ENCODE measurements around the gene SMIM9. TPM values are rescaled to one million over a fixed set of nuclear protein-coding genes. Genes with fewer than 3 reads are reported as not detected.

SMIM9 gene
- total RNA-seq, 4 donors from 2014 or later = not detected

DNA sequence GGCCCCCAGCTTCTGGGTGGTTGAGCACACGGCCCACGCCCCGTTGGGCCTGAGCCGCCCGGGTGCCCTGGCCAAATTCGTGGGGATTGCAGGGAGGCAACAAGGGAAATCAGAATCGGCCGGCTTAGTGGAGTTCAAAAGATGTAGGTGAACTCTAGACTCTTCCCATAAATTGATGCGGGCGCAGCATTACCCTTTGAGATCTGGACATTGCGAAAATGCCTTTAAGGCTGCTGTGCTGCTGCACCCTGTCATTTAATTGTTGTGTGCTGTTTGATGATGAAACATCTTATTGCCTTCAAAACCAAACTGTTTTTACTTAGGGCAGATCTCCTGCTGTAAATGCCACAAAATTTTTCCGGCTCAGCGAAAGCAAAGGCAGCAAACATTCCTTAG is 28.8 kb downstream of the SMIM9 start:
- peak overlapping the region; percentile 53 to 68 for H3K4me3 ChIP-seq
- H3K27ac ChIP-seq = peak overlapping the region in 3 of 4 donors; percentile 73 to 81 (median 81)
- H3K27me3 ChIP-seq = no peaks in the 10 kb centered on the region
- ATAC-seq = peak; percentile 42
- no peaks in the 10 kb centered on the region for H3K9me3 ChIP-seq
- no peak for TF ChIP-seq POLR2A (IDR thresholded peaks at IDR 0.05)
- TF ChIP-seq EP300 (IDR thresholded peaks at IDR 0.05) = no peak
- TF ChIP-seq, protein P1, sequence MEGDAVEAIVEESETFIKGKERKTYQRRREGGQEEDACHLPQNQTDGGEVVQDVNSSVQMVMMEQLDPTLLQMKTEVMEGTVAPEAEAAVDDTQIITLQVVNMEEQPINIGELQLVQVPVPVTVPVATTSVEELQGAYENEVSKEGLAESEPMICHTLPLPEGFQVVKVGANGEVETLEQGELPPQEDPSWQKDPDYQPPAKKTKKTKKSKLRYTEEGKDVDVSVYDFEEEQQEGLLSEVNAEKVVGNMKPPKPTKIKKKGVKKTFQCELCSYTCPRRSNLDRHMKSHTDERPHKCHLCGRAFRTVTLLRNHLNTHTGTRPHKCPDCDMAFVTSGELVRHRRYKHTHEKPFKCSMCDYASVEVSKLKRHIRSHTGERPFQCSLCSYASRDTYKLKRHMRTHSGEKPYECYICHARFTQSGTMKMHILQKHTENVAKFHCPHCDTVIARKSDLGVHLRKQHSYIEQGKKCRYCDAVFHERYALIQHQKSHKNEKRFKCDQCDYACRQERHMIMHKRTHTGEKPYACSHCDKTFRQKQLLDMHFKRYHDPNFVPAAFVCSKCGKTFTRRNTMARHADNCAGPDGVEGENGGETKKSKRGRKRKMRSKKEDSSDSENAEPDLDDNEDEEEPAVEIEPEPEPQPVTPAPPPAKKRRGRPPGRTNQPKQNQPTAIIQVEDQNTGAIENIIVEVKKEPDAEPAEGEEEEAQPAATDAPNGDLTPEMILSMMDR (IDR thresholded peaks at IDR 0.05) = no peak
- no peak for TF ChIP-seq POLR2AphosphoS5 (IDR thresholded peaks at IDR 0.05)
- 22% methylated on average over 5 of the region's 13 CpGs; no CpG with 5 or more reads in 1 of the 2 donors for whole genome bisulfite sequencing, 2 donors (ENCODE audit: low coverage in 1 of 2)
- peaks cover 0 to 9% (median 0%) of the 10 kb centered on the region in 3 donors for H3K4me1 ChIP-seq
- H3K36me3 ChIP-seq = no peaks in the 10 kb centered on the region

DNA sequence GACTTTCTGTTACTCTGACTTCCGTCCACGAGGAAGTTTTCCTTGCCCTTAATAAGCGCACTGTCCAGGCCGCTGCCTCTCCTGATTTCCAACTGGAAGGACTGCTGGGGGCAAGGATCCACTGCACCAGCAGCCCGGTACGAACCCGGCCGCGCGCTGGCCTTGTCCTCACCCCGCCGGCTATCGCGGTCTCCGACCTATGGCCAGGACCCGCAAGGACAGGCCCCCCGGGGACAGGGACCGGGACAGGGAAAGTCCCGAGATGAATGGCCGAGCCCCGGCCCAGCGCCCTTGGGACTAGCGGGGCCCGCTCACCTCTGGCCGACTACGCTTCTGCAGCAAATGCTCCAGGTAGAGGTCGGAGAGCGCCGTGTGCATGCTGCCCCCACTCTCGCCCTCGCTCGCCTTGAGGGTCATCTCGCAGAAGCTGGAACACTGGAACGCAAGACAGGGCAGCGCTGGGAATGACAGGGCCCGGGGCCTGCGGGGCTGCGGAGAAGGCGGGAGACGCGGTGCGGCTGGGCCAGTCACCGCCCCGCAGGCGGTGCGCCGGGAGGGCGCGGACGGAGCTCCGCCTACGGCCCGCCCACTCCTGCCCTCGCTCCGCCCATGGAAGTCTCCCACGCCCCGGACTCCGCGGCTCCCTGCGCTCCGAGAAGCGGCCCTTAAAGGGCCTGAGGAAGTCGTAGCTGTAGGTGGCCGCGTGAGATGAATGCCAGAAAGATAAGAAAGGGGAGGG is 29.3 kb downstream of the SMIM9 start, which contains the start of gene MPP1:
TSS of gene MPP1 (minus strand) at position 529 of the 739 bp plus-strand sequence. CDS start at position 417, 112 bp downstream.
- Histone ChIP-seq H3K27me3 (no peaks in the 10 kb centered on the region), H3K9me3 (no peaks in the 10 kb centered on the region), H3K27ac (peak within 1 kb of the TSS; percentile 41 to 81 (median 77)), H3K36me3 (no peaks in the 10 kb centered on the region), H3K4me3 (peak within 1 kb of the TSS; percentile 53 to 68), H3K4me1 (peaks cover 0 to 14% (median 0%) of the 10 kb centered on the region in 3 donors)
- WGBS, 2 donors (ENCODE audit: low coverage in 1 of 2) = 48% methylated on average over 2 of the region's 65 CpGs; no CpG with 5 or more reads in 1 of the 2 donors
- peak; percentile 97 for ATAC-seq
- TF ChIP-seq POLR2A (IDR thresholded peaks at IDR 0.05) (peak; percentile 24 to 37), POLR2AphosphoS5 (IDR thresholded peaks at IDR 0.05) (no peak)
- TF ChIP-seq, protein P1 (IDR thresholded peaks at IDR 0.05) = no peak

DNA sequence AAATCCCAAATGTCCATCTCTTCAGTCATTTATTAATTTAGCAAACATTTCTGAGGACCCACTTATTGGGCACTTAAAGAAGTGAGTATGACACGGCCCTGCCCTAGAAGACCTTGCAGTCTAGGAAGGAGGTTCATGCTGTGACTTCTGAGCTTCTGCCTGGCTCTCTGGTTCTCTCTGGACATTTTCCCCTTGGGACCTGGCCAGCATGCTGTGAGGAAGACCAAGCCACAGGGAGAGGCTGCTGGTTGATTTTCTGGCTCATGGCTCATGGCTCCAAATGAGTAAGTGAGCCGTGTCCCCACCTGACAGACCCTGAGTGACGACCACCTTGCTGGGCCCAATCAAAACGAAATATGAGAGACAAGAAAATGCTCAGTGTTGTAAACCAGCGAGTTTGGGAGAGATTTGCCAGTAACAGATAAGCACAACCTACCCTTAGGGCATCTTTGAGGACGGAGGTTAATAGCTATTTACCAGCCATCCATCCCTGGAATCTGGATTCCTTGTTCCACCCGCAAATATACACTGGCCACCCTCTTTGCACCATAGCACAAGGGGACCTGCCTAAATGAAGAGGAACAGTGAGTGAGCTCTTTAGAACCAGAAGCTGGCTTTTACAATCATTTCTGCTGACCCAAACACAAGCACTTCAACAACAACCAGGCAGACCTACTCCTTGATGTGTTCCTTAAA is 30.1 kb downstream of the SMIM9 start:
- peak overlapping the region; percentile 53 to 68 for H3K4me3 ChIP-seq
- TF ChIP-seq POLR2AphosphoS5 (IDR thresholded peaks at IDR 0.05) = no peak
- no peak for TF ChIP-seq EP300 (IDR thresholded peaks at IDR 0.05)
- TF ChIP-seq, protein P1 (IDR thresholded peaks at IDR 0.05) = no peak
- no peak for TF ChIP-seq POLR2A (IDR thresholded peaks at IDR 0.05)
- peak overlapping the region; percentile 41 to 81 (median 77) for H3K27ac ChIP-seq
- H3K9me3 ChIP-seq = no peaks in the 10 kb centered on the region
- no peaks in the 10 kb centered on the region for H3K27me3 ChIP-seq
- H3K4me1 ChIP-seq = peaks cover 0 to 21% (median 0%) of the 10 kb centered on the region in 3 donors
- ATAC-seq = no peak
- H3K36me3 ChIP-seq = no peaks in the 10 kb centered on the region
- 0 to 41% methylated on average over 1 to 4 of the region's 7 CpGs for WGBS, 2 donors (ENCODE audit: low coverage in 1 of 2)

DNA sequence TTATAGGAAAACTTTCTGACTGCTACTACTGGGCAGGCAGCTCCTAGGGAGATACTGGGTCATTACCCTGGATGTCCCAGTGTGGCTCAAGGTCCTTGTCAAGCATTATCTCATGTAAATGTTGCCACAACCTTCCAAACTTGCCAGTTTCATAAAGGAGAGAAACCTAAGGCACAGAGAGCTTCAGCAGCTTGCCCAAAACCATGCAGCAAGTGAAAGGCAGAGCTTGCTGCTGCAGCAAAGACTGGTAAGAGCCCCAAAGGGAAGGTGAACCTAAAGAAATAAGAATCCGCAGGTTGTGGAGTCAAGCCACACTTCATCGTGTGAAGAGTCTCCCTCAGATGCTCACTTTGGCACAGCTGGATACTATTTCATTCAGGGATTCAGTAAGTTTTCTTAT is 31.5 kb downstream of the SMIM9 start:
- Histone ChIP-seq H3K27me3 (no peaks in the 10 kb centered on the region), H3K27ac (no peak overlapping the region), H3K9me3 (no peaks in the 10 kb centered on the region), H3K4me1 (peaks cover 0 to 26% (median 0%) of the 10 kb centered on the region in 3 donors), H3K4me3 (no peak overlapping the region), H3K36me3 (no peaks in the 10 kb centered on the region)
- TF ChIP-seq, protein P1 (IDR thresholded peaks at IDR 0.05) = no peak
- TF ChIP-seq POLR2A (IDR thresholded peaks at IDR 0.05) (no peak), EP300 (IDR thresholded peaks at IDR 0.05) (no peak), POLR2AphosphoS5 (IDR thresholded peaks at IDR 0.05) (no peak)
- 71 to 76% methylated on average over 1 to 2 of the region's 2 CpGs for WGBS, 2 donors (ENCODE audit: low coverage in 1 of 2)
- no peak for ATAC-seq
